ENCODE measurements around the gene SESN1. TPM values are rescaled to one million over a fixed set of nuclear protein-coding genes. Genes with fewer than 3 reads are reported as not detected.

SESN1 gene
- total RNA-seq, 1 donor from 2014 or later = 36.9 TPM

- H3K27me3 ChIP-seq = no peaks in the 10 kb centered on the region
- no peaks in the 10 kb centered on the region for H3K9me3 ChIP-seq
- intact Hi-C loops (cut with DNase I) = no loop called here
- no peaks in the 10 kb centered on the region for H3K36me3 ChIP-seq
- no peak for TF ChIP-seq CTCF (IDR thresholded peaks at IDR 0.05)
- ATAC-seq = no peak
- no peak overlapping the region for H3K4me3 ChIP-seq
- H3K27ac ChIP-seq = no peak overlapping the region
- no peak for DNase-seq
- no peaks in the 10 kb centered on the region for H3K4me1 ChIP-seq
These were observed 71.2 kb downstream of the SESN1 start for GRCh38 chr6:109023356-109023925.

- no peaks in the 10 kb centered on the region for H3K9me3 ChIP-seq
- ATAC-seq = no peak
- no peak overlapping the region for H3K27ac ChIP-seq
- H3K4me1 ChIP-seq = no peaks in the 10 kb centered on the region
- H3K36me3 ChIP-seq = no peaks in the 10 kb centered on the region
- TF ChIP-seq CTCF (IDR thresholded peaks at IDR 0.05) = no peak
- no peak for DNase-seq
- H3K27me3 ChIP-seq = no peaks in the 10 kb centered on the region
- intact Hi-C loops (cut with DNase I) = no loop called here
- H3K4me3 ChIP-seq = no peak overlapping the region
These were observed 72.8 kb downstream of the SESN1 start for GRCh38 chr6:109021870-109022269.

- Histone ChIP-seq H3K27ac (no peak overlapping the region), H3K9me3 (no peaks in the 10 kb centered on the region), H3K27me3 (no peaks in the 10 kb centered on the region), H3K4me3 (no peak overlapping the region), H3K36me3 (no peaks in the 10 kb centered on the region), H3K4me1 (peaks cover 3% of the 10 kb centered on the region)
- peak; percentile 61 for ATAC-seq
- DNase-seq = no peak
- intact Hi-C loops (cut with DNase I) = no loop called here
- no peak for TF ChIP-seq CTCF (IDR thresholded peaks at IDR 0.05)
These were observed 74.7 kb downstream of the SESN1 start for GRCh38 chr6:109019911-109020310.

- intact Hi-C loops (cut with DNase I) = no loop called here
- no peak for TF ChIP-seq CTCF (IDR thresholded peaks at IDR 0.05)
- no peak for DNase-seq
- no peak for ATAC-seq
- Histone ChIP-seq H3K27me3 (no peaks in the 10 kb centered on the region), H3K4me1 (peaks cover 22% of the 10 kb centered on the region), H3K36me3 (no peaks in the 10 kb centered on the region), H3K27ac (no peak overlapping the region), H3K9me3 (no peaks in the 10 kb centered on the region), H3K4me3 (no peak overlapping the region)
These were observed 79.5 kb downstream of the SESN1 start for GRCh38 chr6:109015176-109015575.

DNA sequence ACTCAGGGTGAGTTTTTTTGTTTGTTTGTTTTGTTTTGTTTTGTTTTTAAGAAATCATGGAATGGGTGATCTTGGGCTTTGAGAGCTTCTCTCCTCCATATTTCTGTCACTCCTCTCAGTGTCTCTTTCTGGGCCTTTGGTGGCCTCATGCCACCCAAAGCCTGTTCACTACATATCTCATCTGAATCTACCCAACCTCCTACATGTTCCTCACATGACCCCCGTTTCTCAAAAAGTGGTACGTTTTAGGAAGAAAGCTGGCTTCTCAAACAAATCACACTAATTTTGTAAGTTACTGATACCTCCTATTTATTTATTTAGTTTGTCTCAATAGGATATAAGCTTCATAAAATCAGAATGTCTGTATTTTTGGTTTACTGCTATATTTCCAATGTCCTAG lies 80.0 kb downstream of the SESN1 start:
- intact Hi-C loops (cut with DNase I) = no loop called here
- Histone ChIP-seq H3K9me3 (no peaks in the 10 kb centered on the region), H3K27me3 (no peaks in the 10 kb centered on the region), H3K36me3 (no peaks in the 10 kb centered on the region), H3K4me1 (peaks cover 25% of the 10 kb centered on the region), H3K4me3 (no peak overlapping the region), H3K27ac (peak overlapping the region; percentile 20)
- no peak for ATAC-seq
- no peak for TF ChIP-seq CTCF (IDR thresholded peaks at IDR 0.05)
- no peak for DNase-seq
